ENCODE data around the gene DYNC1I2. TPM values are rescaled to one million over a fixed set of nuclear protein-coding genes. Genes with fewer than 3 reads are reported as not detected.

DYNC1I2 gene
- total RNA-seq, 1 experiment from 2014 or later: 67.1 TPM

- no peak for TF ChIP-seq CTCF (IDR thresholded peaks at IDR 0.05; ENCODE audit: unreplicated experiment)
- Mint-ChIP-seq H3K9me3 (ENCODE audit: low read depth, unreplicated experiment) (no peaks in the 10 kb centered on the region), H3K27me3 (ENCODE audit: unreplicated experiment) (no peaks in the 10 kb centered on the region), H3K4me3 (ENCODE audit: low read depth, unreplicated experiment) (no peak overlapping the region), H3K36me3 (ENCODE audit: insufficient read depth, unreplicated experiment) (peaks cover 4% of the 10 kb centered on the region), H3K27ac (ENCODE audit: unreplicated experiment) (no peak overlapping the region), H3K4me1 (ENCODE audit: low read depth, unreplicated experiment) (no peaks in the 10 kb centered on the region)
- intact Hi-C loops (cut with micrococcal nuclease; ENCODE audit: unreplicated experiment): no loop called here
- DNase-seq: no peak
- BruUV-seq (replicated peaks): no TSS peak
- CTCF ChIA-PET: interaction anchor here (1.2 kb wide), 1 partner anchor 15 kb away, joined by 3 read pairs; no protein-coding TSS in a partner anchor
Measured at GRCh38 chr2:171718720-171719119, 31.5 kb downstream of the DYNC1I2 start.

GRCh38 chr2:171719660-171720059 lies 32.4 kb downstream of the DYNC1I2 start:
- CTCF ChIA-PET: no interaction called here
- Mint-ChIP-seq H3K4me3 (ENCODE audit: low read depth, unreplicated experiment) (no peak overlapping the region), H3K4me1 (ENCODE audit: low read depth, unreplicated experiment) (no peaks in the 10 kb centered on the region), H3K9me3 (ENCODE audit: low read depth, unreplicated experiment) (no peaks in the 10 kb centered on the region), H3K36me3 (ENCODE audit: insufficient read depth, unreplicated experiment) (peaks cover 4% of the 10 kb centered on the region), H3K27ac (ENCODE audit: unreplicated experiment) (no peak overlapping the region), H3K27me3 (ENCODE audit: unreplicated experiment) (no peaks in the 10 kb centered on the region)
- TF ChIP-seq CTCF (IDR thresholded peaks at IDR 0.05; ENCODE audit: unreplicated experiment): no peak
- no peak for DNase-seq
- intact Hi-C loops (cut with micrococcal nuclease; ENCODE audit: unreplicated experiment): no loop called here
- BruUV-seq (replicated peaks): no TSS peak

- Mint-ChIP-seq H3K4me3 (ENCODE audit: low read depth, unreplicated experiment) (no peak overlapping the region), H3K27me3 (ENCODE audit: unreplicated experiment) (no peaks in the 10 kb centered on the region), H3K4me1 (ENCODE audit: low read depth, unreplicated experiment) (no peaks in the 10 kb centered on the region), H3K9me3 (ENCODE audit: low read depth, unreplicated experiment) (no peaks in the 10 kb centered on the region), H3K27ac (ENCODE audit: unreplicated experiment) (no peak overlapping the region), H3K36me3 (ENCODE audit: insufficient read depth, unreplicated experiment) (peaks cover 7% of the 10 kb centered on the region)
- no TSS peak for BruUV-seq (replicated peaks)
- CTCF ChIA-PET: interaction anchor here (0.9 kb wide), 1 partner anchor 403 kb away, joined by 3 read pairs; no protein-coding TSS in a partner anchor
- no peak for DNase-seq
- intact Hi-C loops (cut with micrococcal nuclease; ENCODE audit: unreplicated experiment): no loop called here
- TF ChIP-seq CTCF (IDR thresholded peaks at IDR 0.05; ENCODE audit: unreplicated experiment): no peak
Measured at GRCh38 chr2:171723716-171724683, 36.7 kb downstream of the DYNC1I2 start.

GRCh38 chr2:171726847-171727450 lies 39.7 kb downstream of the DYNC1I2 start:
- CTCF ChIA-PET: no interaction called here
- Mint-ChIP-seq H3K9me3 (ENCODE audit: low read depth, unreplicated experiment) (no peaks in the 10 kb centered on the region), H3K27me3 (ENCODE audit: unreplicated experiment) (no peaks in the 10 kb centered on the region), H3K4me3 (ENCODE audit: low read depth, unreplicated experiment) (no peak overlapping the region), H3K36me3 (ENCODE audit: insufficient read depth, unreplicated experiment) (peaks cover 15% of the 10 kb centered on the region), H3K4me1 (ENCODE audit: low read depth, unreplicated experiment) (no peaks in the 10 kb centered on the region), H3K27ac (ENCODE audit: unreplicated experiment) (no peak overlapping the region)
- intact Hi-C loops (cut with micrococcal nuclease; ENCODE audit: unreplicated experiment): no loop called here
- no peak for TF ChIP-seq CTCF (IDR thresholded peaks at IDR 0.05; ENCODE audit: unreplicated experiment)
- DNase-seq: no peak
- no TSS peak for BruUV-seq (replicated peaks)
